DMS53 (cell line): Measurements from ENCODE around the gene PROSER2.
"Not testable (repeated sequence)": the region's sequence is repeated elsewhere in the genome, so short reads cannot be mapped to it uniquely, and the experiment has no call there.

ENCODE experiments used
- DNase-seq: peaks from one replicate; lab custom pipeline; 2025; lab: John Stamatoyannopoulos, UW

PROSER2 gene

GRCh38 chr10:11885437-11886137, 62.4 kb downstream of the PROSER2 start:
- DNase-seq, result no peak

GRCh38 chr10:11886138-11886474, 63.0 kb downstream of the PROSER2 start:
- no peak for DNase-seq

GRCh38 chr10:11886851-11887250, 63.7 kb downstream of the PROSER2 start:
- no peak for DNase-seq

GRCh38 chr10:11887381-11888227, 64.4 kb downstream of the PROSER2 start:
- DNase-seq, result no peak

GRCh38 chr10:11889263-11889662, 66.1 kb downstream of the PROSER2 start:
- DNase-seq, result not testable (repeated sequence)

- DNase-seq, result no peak
Measured at GRCh38 chr10:11891776-11892486, 68.8 kb downstream of the PROSER2 start.

- no peak for DNase-seq
Measured at GRCh38 chr10:11893749-11894278, 70.7 kb downstream of the PROSER2 start.

GRCh38 chr10:11894381-11895107, 71.4 kb downstream of the PROSER2 start:
- no peak for DNase-seq

GRCh38 chr10:11895108-11895466, 71.9 kb downstream of the PROSER2 start:
- no peak for DNase-seq

- no peak for DNase-seq
Measured at GRCh38 chr10:11895598-11895997, 72.4 kb downstream of the PROSER2 start.

GRCh38 chr10:11896549-11897200, 73.5 kb downstream of the PROSER2 start:
- DNase-seq, result no peak

- no peak for DNase-seq
Measured at GRCh38 chr10:11898033-11898371, 74.8 kb downstream of the PROSER2 start.

GRCh38 chr10:11898372-11899066, 75.4 kb downstream of the PROSER2 start:
- peak; percentile 75 for DNase-seq

- DNase-seq, result no peak
Measured at GRCh38 chr10:11899067-11899876, 76.1 kb downstream of the PROSER2 start.

- DNase-seq, result no peak
Measured at GRCh38 chr10:11901036-11901301, 77.8 kb downstream of the PROSER2 start.

GRCh38 chr10:11901454-11901832, 78.3 kb downstream of the PROSER2 start:
- DNase-seq, result no peak

GRCh38 chr10:11901833-11902475, 78.8 kb downstream of the PROSER2 start:
- DNase-seq, result no peak

GRCh38 chr10:11902646-11903045, 79.5 kb downstream of the PROSER2 start:
- no peak for DNase-seq

GRCh38 chr10:11906714-11907113, 83.6 kb downstream of the PROSER2 start:
- DNase-seq, result no peak

GRCh38 chr10:11907914-11908313, 84.8 kb downstream of the PROSER2 start:
- no peak for DNase-seq
